Activated T-helper 1 cell treated with anti-CD3 and anti-CD28 coated beads, Interleukin-2, amount 50 U/mL, for 16 hours (primary cell): ENCODE results near the gene RECK.

Source experiments
- DNase-seq, 2 donors: peaks; one replicate each; pipeline ENCODE4 v3.0.0-alpha.2; 2020; ENCODE audit warnings: low read depth in 1 of 2, low spot score in 1 of 2

RECK gene

GRCh38 chr9:36023260-36024048, 13.3 kb upstream of the RECK start:
- DNase-seq = peak; percentile 28 to 30

- no peak for DNase-seq
These were observed 11.0 kb upstream of the RECK start for GRCh38 chr9:36025746-36026145.

- no peak for DNase-seq
These were observed 7.5 kb upstream of the RECK start for GRCh38 chr9:36029202-36029601.

- DNase-seq = no peak
These were observed 6.8 kb upstream of the RECK start for GRCh38 chr9:36029765-36030528.

- no peak for DNase-seq
These were observed 5.8 kb upstream of the RECK start for GRCh38 chr9:36030871-36031270.

GRCh38 chr9:36031774-36032555, 4.7 kb upstream of the RECK start:
- DNase-seq = no peak

- DNase-seq = no peak
These were observed 2.9 kb upstream of the RECK start for GRCh38 chr9:36033788-36034187.

- DNase-seq = no peak
These were observed 2.5 kb upstream of the RECK start for GRCh38 chr9:36034234-36034633.

- DNase-seq = no peak
These were observed 1.7 kb upstream of the RECK start for GRCh38 chr9:36035006-36035405.

- no peak for DNase-seq
These were observed 397 bp upstream of the RECK start for GRCh38 chr9:36036253-36036779.

- DNase-seq = no peak
These were observed 923 bp downstream of the RECK start for GRCh38 chr9:36037549-36038122.

- no peak for DNase-seq
These were observed 2.4 kb downstream of the RECK start for GRCh38 chr9:36039121-36039520.

GRCh38 chr9:36039696-36040095, 3.0 kb downstream of the RECK start:
- DNase-seq = no peak

- no peak for DNase-seq
These were observed 3.7 kb downstream of the RECK start for GRCh38 chr9:36040271-36040925.

GRCh38 chr9:36041506-36041905, 4.8 kb downstream of the RECK start:
- DNase-seq = no peak

- no peak for DNase-seq
These were observed 8.9 kb downstream of the RECK start for GRCh38 chr9:36045610-36046009.

- no peak for DNase-seq
These were observed 10.2 kb downstream of the RECK start for GRCh38 chr9:36046923-36047322.

- no peak for DNase-seq
These were observed 12.7 kb downstream of the RECK start for GRCh38 chr9:36049408-36049807.

GRCh38 chr9:36050476-36050875, 13.8 kb downstream of the RECK start:
- no peak for DNase-seq

GRCh38 chr9:36051317-36051716, 14.6 kb downstream of the RECK start:
- no peak for DNase-seq

- DNase-seq = no peak
These were observed 17.3 kb downstream of the RECK start for GRCh38 chr9:36053971-36054370.
